HEK293 (cell line): ENCODE results near the gene VARS1.
A peak's percentile ranks its signal among the peaks of the same experiment; 100 is the strongest.

Experiments used
- CTCF ChIA-PET: fragments of 350-600 bp; formaldehyde crosslinking; extraction: SDS; loops from one replicate; lab custom pipeline; 2021; ENCODE audit warnings: antibody characterized with exemption; lab: Yijun Ruan, JAX
- POLR2A ChIA-PET: fragments of 300-600 bp; formaldehyde crosslinking; extraction: SDS; loops from one replicate; lab custom pipeline; 2020; ENCODE audit warnings: antibody characterized with exemption, inconsistent platforms; lab: Yijun Ruan, JAX
- H3K27ac ChIP-seq: fragments of 200-500 bp; sonication (Bioruptor generic); 2 replicates; pipeline ENCODE4 v1.5.1; 2014; ENCODE audit warnings: low read depth, low read length, control low read depth, inconsistent platforms; ENCODE audit errors: extremely low read depth
- H3K36me3 ChIP-seq, 2 experiments: fragments of 200-500 bp in 1 of 2; sonication (Bioruptor generic) in 1 of 2; 1 replicate in 1 of 2; 2 replicates in 1 of 2; pipeline ENCODE4 v1.5.1; 2014 to 2017; ENCODE audit warnings: inconsistent platforms in 2 of 2, low read length in 2 of 2; ENCODE audit not compliant: control insufficient read depth in 2 of 2, insufficient read depth in 1 of 2
- H3K4me1 ChIP-seq: fragments of 200-500 bp; sonication (Bioruptor generic); 2 replicates; pipeline ENCODE4 v1.5.1; 2014; ENCODE audit warnings: mild to moderate bottlenecking, low read length, inconsistent platforms; ENCODE audit not compliant: control insufficient read depth, insufficient read depth
- H3K4me3 ChIP-seq: 2 replicates; pipeline ENCODE4 v1.5.1; 2011; ENCODE audit warnings: low read depth, mild to moderate bottlenecking, control low read depth, low read length, moderate library complexity
- H3K9me3 ChIP-seq: fragments of 200-500 bp; sonication (Bioruptor generic); 2 replicates; pipeline ENCODE4 v1.5.1; 2014; ENCODE audit warnings: low read depth, low read length, inconsistent platforms; ENCODE audit not compliant: control insufficient read depth, insufficient read depth
- BCL11B ChIP-seq: fragments of 450-650 bp; formaldehyde crosslinking; IDR thresholded peaks from 2 replicates; pipeline ENCODE4 v1.5.1; 2016; ENCODE audit warnings: low read depth, missing biosample characterization, missing genetic modification characterization
- GLI4 ChIP-seq: fragments of 450-650 bp; formaldehyde crosslinking; IDR thresholded peaks from 2 replicates; pipeline ENCODE4 v1.5.1; 2016; ENCODE audit warnings: missing biosample characterization, missing genetic modification characterization
- HIC1 ChIP-seq: fragments of 450-650 bp; formaldehyde crosslinking; IDR thresholded peaks from 2 replicates; pipeline ENCODE4 v1.5.1; 2016; ENCODE audit warnings: missing biosample characterization, missing genetic modification characterization
- HOXA7 ChIP-seq: sonication (generic); formaldehyde crosslinking; IDR thresholded peaks from 2 replicates; pipeline ENCODE4 v1.8.1; 2022; ENCODE audit warnings: missing genetic modification reagents, borderline replicate concordance
- INSM2 ChIP-seq: fragments of 450-650 bp; formaldehyde crosslinking; IDR thresholded peaks from 2 replicates; pipeline ENCODE4 v1.5.1; 2016; ENCODE audit warnings: missing biosample characterization, missing genetic modification characterization
- KLF1 ChIP-seq: fragments of 450-650 bp; formaldehyde crosslinking; IDR thresholded peaks from 2 replicates; pipeline ENCODE4 v1.5.1; 2016; ENCODE audit warnings: missing biosample characterization, missing genetic modification characterization
- REPIN1 ChIP-seq: fragments of 450-650 bp; formaldehyde crosslinking; IDR thresholded peaks from 2 replicates; pipeline ENCODE4 v1.5.1; 2017; ENCODE audit warnings: missing biosample characterization, missing genetic modification characterization, low read depth
- SETDB1 ChIP-seq: IDR thresholded peaks from one replicate; pipeline ENCODE4 v1.6.1; 2017; ENCODE audit warnings: mild to moderate bottlenecking, low read length, moderate library complexity, mixed read lengths; ENCODE audit not compliant: insufficient read length
- ZBTB1 ChIP-seq: fragments of 450-650 bp; formaldehyde crosslinking; IDR thresholded peaks from 2 replicates; pipeline ENCODE4 v1.5.1; 2016; ENCODE audit warnings: missing biosample characterization, missing genetic modification characterization
- ZBTB20 ChIP-seq: fragments of 450-650 bp; formaldehyde crosslinking; IDR thresholded peaks from 2 replicates; pipeline ENCODE4 v1.5.1; 2016; ENCODE audit warnings: missing biosample characterization, missing genetic modification characterization
- ZBTB26 ChIP-seq: fragments of 450-650 bp; formaldehyde crosslinking; optimal IDR thresholded peaks from 2 replicates; pipeline ENCODE3; 2016; ENCODE audit warnings: missing biosample characterization, mild to moderate bottlenecking, missing genetic modification characterization
- ZBTB6 ChIP-seq: fragments of 450-650 bp; formaldehyde crosslinking; IDR thresholded peaks from 2 replicates; pipeline ENCODE4 v1.5.1; 2017; ENCODE audit warnings: missing biosample characterization, missing genetic modification characterization
- ZFP3 ChIP-seq: fragments of 450-650 bp; formaldehyde crosslinking; IDR thresholded peaks from 2 replicates; pipeline ENCODE4 v1.5.1; 2016; ENCODE audit warnings: low read depth, missing biosample characterization, missing genetic modification characterization
- ZFP37 ChIP-seq: fragments of 450-650 bp; formaldehyde crosslinking; IDR thresholded peaks from 2 replicates; pipeline ENCODE4 v1.5.1; 2016; ENCODE audit warnings: missing biosample characterization, missing genetic modification characterization
- ZNF138 ChIP-seq: fragments of 450-650 bp; formaldehyde crosslinking; IDR thresholded peaks from 2 replicates; pipeline ENCODE4 v1.5.1; 2016; ENCODE audit warnings: missing biosample characterization, missing genetic modification characterization, borderline replicate concordance
- ZNF148 ChIP-seq: fragments of 450-650 bp; formaldehyde crosslinking; IDR thresholded peaks from 2 replicates; pipeline ENCODE4 v1.5.0; 2017; ENCODE audit warnings: missing biosample characterization, missing genetic modification characterization, borderline replicate concordance
- ZNF202 ChIP-seq: fragments of 450-650 bp; formaldehyde crosslinking; IDR thresholded peaks from 2 replicates; pipeline ENCODE4 v1.5.1; 2016; ENCODE audit warnings: missing biosample characterization, missing genetic modification characterization, borderline replicate concordance
- ZNF26 ChIP-seq: fragments of 450-650 bp; formaldehyde crosslinking; IDR thresholded peaks from 2 replicates; pipeline ENCODE4 v1.5.1; 2016; ENCODE audit warnings: missing biosample characterization, missing genetic modification characterization
- ZNF416 ChIP-seq: fragments of 450-650 bp; formaldehyde crosslinking; IDR thresholded peaks from 2 replicates; pipeline ENCODE4 v1.5.1; 2016; ENCODE audit warnings: missing biosample characterization, missing genetic modification characterization
- ZNF426 ChIP-seq: fragments of 450-650 bp; formaldehyde crosslinking; IDR thresholded peaks from 2 replicates; pipeline ENCODE4 v1.5.1; 2017; ENCODE audit warnings: missing biosample characterization, missing genetic modification characterization, mild to moderate bottlenecking, inconsistent platforms, moderate library complexity
- ZNF571 ChIP-seq: fragments of 450-650 bp; formaldehyde crosslinking; IDR thresholded peaks from 2 replicates; pipeline ENCODE4 v1.5.0; 2017; ENCODE audit warnings: missing biosample characterization, missing genetic modification characterization
- ZNF621 ChIP-seq: fragments of 450-650 bp; formaldehyde crosslinking; IDR thresholded peaks from 2 replicates; pipeline ENCODE4 v1.5.1; 2017; ENCODE audit warnings: missing biosample characterization, missing genetic modification characterization
- ZNF776 ChIP-seq: fragments of 450-650 bp; formaldehyde crosslinking; IDR thresholded peaks from 2 replicates; pipeline ENCODE4 v1.5.0; 2017; ENCODE audit warnings: missing biosample characterization, missing genetic modification characterization, borderline replicate concordance
- ZNF792 ChIP-seq: fragments of 450-650 bp; formaldehyde crosslinking; IDR thresholded peaks from 2 replicates; pipeline ENCODE4 v1.5.1; 2016; ENCODE audit warnings: missing biosample characterization, missing genetic modification characterization

VARS1 gene

GRCh38 chr6:31827286-31828079, 31.9 kb upstream of the VARS1 start, which contains the start of gene HSPA1B (continued):
- TF ChIP-seq ZNF26 (tag by site-specific recombination) (no peak), KLF1 (0 out of 2 replicates have a peak, but pooled peaks have one; percentile 28), ZNF792 (tag by site-specific recombination) (no peak), SETDB1 (no peak), HOXA7 (CRISPR knock-in tag) (no peak)

- H3K9me3 ChIP-seq: no peaks in the 10 kb centered on the region
- peak overlapping the region; percentile 44 for H3K4me3 ChIP-seq
- ChIA-PET CTCF (interaction anchor here (0.5 to 1.7 kb wide), 11 partner anchors 9 to 281 kb away, joined by 3 to 5 read pairs (median 3); partner anchors contain the start of genes ATP6V1G2, CLIC1, HSPA1A and HSPA1L), POLR2A (interaction anchor here (0.6 to 4.5 kb wide), 94 partner anchors 9 to 1599 kb away, joined by 3 to 206 read pairs (median 5); partner anchors contain the start of genes ABHD16A, APOM, ATF6B and ATP6V1G2)
- H3K36me3 ChIP-seq: peaks cover 0 to 24% of the 10 kb centered on the region in 2 experiments; a peak in 2 of 3 replicates
- H3K27ac ChIP-seq: peak overlapping the region; percentile 69
- H3K4me1 ChIP-seq: no peaks in the 10 kb centered on the region
- no peak for TF ChIP-seq INSM2 (tag by site-specific recombination)
- TF ChIP-seq ZNF621 (tag by site-specific recombination): no peak
- TF ChIP-seq ZFP37: no peak
- 0 out of 2 replicates have a peak, but pooled peaks have one; percentile 8 for TF ChIP-seq ZBTB6 (tag by site-specific recombination)
- TF ChIP-seq ZNF202 (tag by site-specific recombination): no peak
- TF ChIP-seq ZBTB1 (tag by site-specific recombination): no peak
- TF ChIP-seq ZNF426 (tag by site-specific recombination): no peak
- TF ChIP-seq ZNF148 (tag by site-specific recombination): no peak
- TF ChIP-seq REPIN1 (tag by site-specific recombination): no peak
- no peak for TF ChIP-seq ZNF416 (tag by site-specific recombination)
- no peak for TF ChIP-seq ZNF138 (tag by site-specific recombination)
- TF ChIP-seq BCL11B (tag by site-specific recombination): no peak
- TF ChIP-seq ZFP3 (tag by site-specific recombination): no peak
- TF ChIP-seq ZBTB20 (tag by site-specific recombination): 0 out of 2 replicates have a peak, but pooled peaks have one; percentile 31
- no peak for TF ChIP-seq ZBTB26 (tag by site-specific recombination)
- TF ChIP-seq ZNF571 (tag by site-specific recombination): no peak
- no peak for TF ChIP-seq HIC1 (tag by site-specific recombination)
- TF ChIP-seq GLI4 (tag by site-specific recombination): no peak
- no peak for TF ChIP-seq ZNF792 (tag by site-specific recombination)
- no peak for TF ChIP-seq ZNF776 (tag by site-specific recombination)
Observed at GRCh38 chr6:31826793-31827285, 31.3 kb upstream of the VARS1 start.
